HG03060 (cell line): ENCODE results near the gene CEP95.
"Not testable (repeated sequence)": the region's sequence is repeated elsewhere in the genome, so short reads cannot be mapped to it uniquely, and the experiment has no call there.

Experiments used
- ATAC-seq: cut with Tn5 transposase; IDR thresholded peaks from one replicate; pipeline ENCODE4 v1.9.1; 2021; ENCODE audit warnings: low read depth, moderate number of reproducible peaks; ENCODE audit not compliant: unreplicated experiment

The CEP95 gene

GRCh38 chr17:64494121-64494520 lies 12.7 kb upstream of the CEP95 start:
- ATAC-seq: no peak

- ATAC-seq: not testable (repeated sequence)
Observed at GRCh38 chr17:64495300-64495699, 11.5 kb upstream of the CEP95 start.

- no peak for ATAC-seq
Observed at GRCh38 chr17:64496348-64496785, 10.4 kb upstream of the CEP95 start.

GRCh38 chr17:64496786-64497564 lies 9.8 kb upstream of the CEP95 start, which contains the start of gene POLG2:
Gene POLG2 (minus strand): TSS chr17:64497054. CDS start chr17:64496968, 86 bp downstream.
- ATAC-seq: peak; percentile 53

GRCh38 chr17:64497565-64498035 lies 9.2 kb upstream of the CEP95 start:
- no peak for ATAC-seq

GRCh38 chr17:64498308-64499203 lies 8.2 kb upstream of the CEP95 start:
- no peak for ATAC-seq

GRCh38 chr17:64499805-64500486 lies 6.8 kb upstream of the CEP95 start:
- no peak for ATAC-seq

GRCh38 chr17:64500487-64500859 lies 6.3 kb upstream of the CEP95 start:
- no peak for ATAC-seq

GRCh38 chr17:64500862-64501765 lies 5.7 kb upstream of the CEP95 start:
- ATAC-seq: no peak

GRCh38 chr17:64502021-64502420 lies 4.8 kb upstream of the CEP95 start:
- no peak for ATAC-seq

- ATAC-seq: no peak
Observed at GRCh38 chr17:64502809-64503208, 4.0 kb upstream of the CEP95 start.

GRCh38 chr17:64503341-64503740 lies 3.4 kb upstream of the CEP95 start:
- ATAC-seq: no peak

- no peak for ATAC-seq
Observed at GRCh38 chr17:64503821-64504768, 2.7 kb upstream of the CEP95 start.

- no peak for ATAC-seq
Observed at GRCh38 chr17:64504769-64505339, 1.9 kb upstream of the CEP95 start.

- ATAC-seq: no peak
Observed at GRCh38 chr17:64505340-64506200, 1.2 kb upstream of the CEP95 start.

- ATAC-seq: peak; percentile 42
Observed at GRCh38 chr17:64506201-64506575, 589 bp upstream of the CEP95 start, which contains the start of gene DDX5. Gene DDX5 (minus strand): TSS chr17:64506289. CDS start chr17:64506119, 170 bp downstream.

GRCh38 chr17:64507413-64507782 lies 621 bp downstream of the CEP95 start:
- ATAC-seq: peak; percentile 13
